Measurements from ENCODE around the gene RPS6KL1. TPM values are rescaled to one million over a fixed set of nuclear protein-coding genes. Genes with fewer than 3 reads are reported as not detected.

RPS6KL1 gene
- total RNA-seq, 1 experiment from 2014 or later = 9.4 TPM

DNA sequence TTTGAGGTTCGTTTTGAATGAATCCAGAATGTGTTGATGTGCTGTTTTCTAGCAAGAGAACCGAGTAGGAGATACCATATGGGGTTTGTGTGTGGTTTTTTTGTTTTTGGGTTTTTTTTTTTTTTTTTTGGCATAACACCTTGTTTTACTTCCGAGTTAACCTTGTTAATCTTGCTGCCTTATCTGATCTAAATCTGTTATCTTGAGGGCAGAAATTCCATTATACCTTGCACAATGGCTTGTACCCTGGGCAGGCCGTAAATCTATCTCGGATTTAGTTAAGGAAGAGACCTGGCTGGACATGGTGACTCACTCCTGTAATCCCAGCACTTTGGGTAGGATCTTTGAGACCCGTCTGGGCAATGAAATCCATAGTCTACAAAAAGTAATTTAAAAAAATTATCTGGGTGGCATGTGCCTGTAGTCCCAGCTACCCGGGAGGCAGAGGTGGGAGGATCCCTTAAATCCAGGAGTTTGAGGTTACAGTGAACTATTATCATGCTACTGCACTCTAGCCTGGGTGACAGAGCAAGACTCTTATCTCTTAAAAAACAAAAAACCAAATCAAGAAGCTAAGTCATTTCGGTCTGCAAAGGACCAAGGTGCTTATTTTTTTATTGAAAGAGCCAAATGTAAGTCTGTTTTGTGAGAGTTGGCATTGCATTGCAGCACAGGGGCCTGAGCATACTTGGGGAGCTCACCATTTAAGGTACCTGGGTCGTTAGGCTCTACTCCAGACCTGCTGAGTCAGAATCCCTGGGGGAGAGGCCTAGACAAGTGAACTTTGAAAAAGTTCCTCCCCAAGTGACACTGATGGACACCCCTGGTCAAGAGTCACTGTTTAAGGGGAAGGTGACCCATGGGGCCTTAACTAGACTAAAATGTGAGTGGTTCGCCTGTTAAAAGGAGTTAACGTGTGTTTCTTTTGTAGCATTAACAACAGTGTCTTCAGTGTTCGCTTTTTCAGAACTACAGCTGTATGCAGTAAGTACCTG lies 34.6 kb downstream of the RPS6KL1 start:
- DNase-seq (ENCODE audit: low spot score) = no peak

DNA sequence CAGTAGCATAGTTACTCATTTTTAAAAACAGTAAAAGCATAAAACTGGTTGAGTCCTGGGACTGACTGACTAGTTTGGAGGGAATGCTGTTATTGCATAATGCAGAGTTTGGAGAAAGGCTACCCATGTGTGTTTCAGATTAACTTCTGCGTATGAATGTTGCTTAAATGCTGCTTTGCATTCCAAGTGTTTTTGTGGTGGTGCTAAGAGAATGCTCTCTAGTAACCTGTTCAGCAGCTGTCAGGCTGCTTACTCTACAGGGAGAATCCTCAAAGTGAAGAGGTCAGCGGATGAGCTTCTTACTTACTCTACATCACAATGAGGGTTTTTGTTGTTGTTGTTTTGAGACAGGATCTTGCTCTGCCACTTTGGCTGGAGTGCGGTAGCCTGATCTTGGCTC lies 37.1 kb downstream of the RPS6KL1 start:
- DNase-seq (ENCODE audit: low spot score) = no peak

DNA sequence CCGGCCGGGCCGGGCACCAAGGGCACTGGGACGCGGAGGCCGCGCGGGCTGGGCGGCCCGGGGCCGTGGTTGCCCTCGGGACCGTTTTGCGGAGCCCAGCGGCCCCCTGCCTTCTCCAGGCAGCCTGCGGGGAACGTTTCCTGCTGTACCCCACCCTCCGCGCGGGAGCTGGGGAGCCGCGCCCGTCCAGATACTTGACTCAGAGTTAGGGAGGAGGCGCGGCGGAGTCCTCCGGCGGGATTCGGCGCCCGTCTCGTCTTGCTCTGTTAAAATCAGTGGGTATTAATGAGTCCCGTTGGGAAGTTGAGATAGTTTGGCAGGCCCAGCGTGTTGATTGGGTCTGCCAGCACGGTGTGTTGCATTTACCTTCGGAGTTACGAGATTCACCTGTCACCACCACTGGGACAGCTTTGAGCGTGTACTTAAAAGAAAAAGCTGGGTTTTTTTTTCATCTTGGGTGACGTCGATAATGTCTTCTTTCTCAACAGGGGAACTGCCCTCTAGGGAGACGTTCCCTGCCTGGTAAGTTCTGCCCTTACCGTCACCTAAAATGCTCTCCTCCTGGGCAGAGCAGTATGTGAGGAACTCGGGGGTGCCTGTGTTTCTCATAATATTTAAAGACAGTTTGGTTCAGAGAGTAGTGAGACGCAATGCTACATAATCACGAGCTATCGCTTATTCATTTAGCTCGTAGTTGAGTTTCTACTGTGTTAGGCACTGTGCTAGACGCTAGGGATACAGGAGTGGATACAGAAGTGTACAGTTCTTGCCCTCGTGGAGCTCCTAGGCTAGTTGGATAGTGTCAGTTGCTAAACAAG lies 40.7 kb downstream of the RPS6KL1 start:
- peak; percentile 54 for DNase-seq (ENCODE audit: low spot score)

DNA sequence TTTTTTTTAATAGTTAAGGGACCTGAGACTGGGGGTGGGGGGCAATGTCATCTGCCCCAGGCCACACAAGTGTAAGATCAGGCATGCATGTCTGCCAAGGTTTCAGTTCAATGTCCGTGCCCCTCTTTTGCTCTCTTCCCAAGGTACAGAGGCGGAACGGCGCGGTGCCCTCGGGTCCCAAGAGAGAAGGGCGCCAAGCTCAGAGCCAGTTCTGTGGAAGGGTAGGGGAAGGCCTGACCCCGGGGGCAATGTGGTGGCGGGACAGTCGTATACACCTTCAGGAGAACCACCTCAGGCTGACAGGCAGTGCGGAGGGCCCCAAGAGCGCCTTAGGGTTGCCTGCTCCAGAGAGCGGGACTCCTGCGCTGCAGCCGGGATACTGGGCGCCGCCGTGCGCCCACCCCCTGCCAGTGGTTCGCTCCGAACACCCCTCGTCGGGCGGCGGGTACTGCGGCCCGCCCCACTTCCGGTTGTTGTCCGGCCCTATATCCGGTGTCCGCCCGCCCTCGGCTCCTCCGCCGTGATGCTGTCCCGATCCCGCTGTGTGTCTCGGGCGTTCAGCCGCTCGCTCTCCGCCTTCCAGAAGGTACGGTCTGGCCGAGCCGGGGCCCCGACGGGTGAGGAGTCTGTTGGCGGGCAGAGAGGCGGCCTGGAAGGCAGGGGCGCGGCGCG lies 41.5 kb downstream of the RPS6KL1 start, which contains the start of gene DLST:
Gene DLST, plus strand, starts transcription at position 486 of the 672 bp plus-strand sequence. Its CDS starts 38 bp downstream, at position 524.
- DNase-seq (ENCODE audit: low spot score) = peak; percentile 85

DNA sequence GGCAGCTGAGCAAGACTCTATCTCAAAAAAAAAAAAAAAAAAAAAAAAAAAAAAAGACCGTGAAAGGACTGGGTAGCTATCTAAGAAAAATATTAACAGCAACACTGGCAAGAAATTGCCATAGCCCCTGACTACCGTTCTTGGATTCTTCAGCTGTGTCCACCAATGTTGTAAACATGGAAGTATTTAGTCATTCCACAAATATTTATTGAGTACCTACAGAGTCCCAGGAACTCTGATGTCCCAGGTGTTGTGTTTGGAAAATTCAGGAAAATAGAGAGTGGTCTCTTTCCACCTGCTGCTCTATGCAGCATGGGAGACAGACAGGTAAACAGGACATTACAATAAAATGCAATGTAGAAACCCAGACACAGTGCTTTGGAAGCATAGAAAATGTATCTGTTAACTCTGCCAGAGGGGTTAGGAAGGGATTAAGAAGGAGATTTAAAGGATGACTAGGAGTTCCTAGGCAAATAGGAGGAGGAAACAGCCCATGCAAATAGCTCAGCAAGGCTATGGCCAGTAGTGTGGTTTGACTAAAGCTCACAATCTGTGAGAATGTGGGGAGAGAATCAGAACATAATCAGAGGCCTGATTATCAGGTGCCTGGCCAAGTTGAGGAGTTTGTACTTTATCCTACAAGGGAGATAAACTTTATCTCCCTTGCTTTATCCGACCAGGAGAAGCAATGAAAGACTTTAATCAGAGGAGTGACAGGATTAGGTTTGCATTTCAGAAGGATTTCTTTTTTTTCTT lies 43.5 kb downstream of the RPS6KL1 start:
- DNase-seq (ENCODE audit: low spot score) = no peak

DNA sequence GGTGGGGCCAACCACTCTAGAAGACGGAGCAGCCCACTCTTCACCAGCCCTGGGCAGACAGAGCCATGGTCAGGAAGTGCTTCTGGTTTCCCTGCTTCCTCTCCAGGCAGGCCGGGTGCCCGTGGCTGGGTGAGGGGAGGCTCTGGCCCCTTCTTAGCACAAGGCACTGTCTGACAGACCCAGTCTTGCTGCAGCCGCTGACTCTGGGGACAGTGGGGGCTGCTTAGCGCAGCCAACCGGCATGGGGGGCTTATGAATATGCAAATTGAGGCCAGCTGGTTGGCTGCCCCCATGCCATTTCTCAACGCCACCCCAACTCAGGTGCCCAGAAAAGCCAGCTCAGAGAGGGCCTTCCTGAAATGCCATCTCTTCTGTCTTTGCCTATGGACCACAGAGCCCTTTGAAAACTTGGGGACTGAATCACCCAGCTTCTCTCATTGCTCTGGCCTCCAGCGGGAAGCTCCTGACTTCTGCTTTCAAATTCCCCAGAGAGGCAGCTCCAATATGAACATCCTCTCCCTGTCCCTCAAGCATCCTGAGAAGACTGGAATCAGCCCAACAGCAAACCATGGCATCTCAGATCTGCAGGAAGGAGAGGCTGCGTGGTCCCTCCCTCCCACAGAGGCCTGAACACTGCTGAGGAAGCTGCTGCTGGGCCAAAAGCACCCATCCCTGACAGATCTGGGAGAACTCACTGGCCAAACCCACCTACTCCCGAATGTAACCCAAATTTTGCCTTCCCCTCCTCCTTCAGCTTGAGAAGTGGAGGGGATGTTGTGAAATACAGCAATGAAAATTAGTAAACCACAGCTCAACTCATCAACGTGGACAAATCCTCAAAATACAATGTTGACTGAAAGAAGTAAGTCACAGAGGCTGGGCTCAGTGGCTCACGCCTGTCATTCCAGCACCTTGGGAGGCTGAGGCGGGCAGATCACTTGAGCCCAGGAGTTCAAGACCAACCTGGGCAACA lies 46.8 kb downstream of the RPS6KL1 start, which contains the start of gene PROX2:
Gene PROX2, minus strand, starts transcription at position 205 of the 973 bp plus-strand sequence. CDS start 12,311 bp downstream, outside the sequence.
- no peak for DNase-seq (ENCODE audit: low spot score)

DNA sequence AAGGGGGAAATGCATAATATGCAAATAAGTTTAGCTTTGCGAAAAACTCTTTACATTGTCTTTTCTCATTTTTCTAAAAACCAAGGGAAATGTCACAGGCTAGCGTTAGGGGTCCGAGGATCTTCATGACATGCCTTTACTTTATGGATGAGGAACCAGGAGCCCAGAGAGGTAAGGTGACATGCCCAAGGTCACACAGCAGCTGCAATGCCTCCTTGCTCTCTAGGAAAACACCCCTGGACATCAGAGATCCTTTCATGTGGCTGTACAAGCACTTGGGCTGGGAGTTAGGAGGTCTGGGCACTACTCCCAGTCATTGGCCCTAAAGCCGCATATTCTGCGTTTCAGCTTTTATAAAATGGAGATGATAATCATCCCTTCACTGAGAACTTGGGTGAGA lies 47.9 kb downstream of the RPS6KL1 start:
- no peak for DNase-seq (ENCODE audit: low spot score)

DNA sequence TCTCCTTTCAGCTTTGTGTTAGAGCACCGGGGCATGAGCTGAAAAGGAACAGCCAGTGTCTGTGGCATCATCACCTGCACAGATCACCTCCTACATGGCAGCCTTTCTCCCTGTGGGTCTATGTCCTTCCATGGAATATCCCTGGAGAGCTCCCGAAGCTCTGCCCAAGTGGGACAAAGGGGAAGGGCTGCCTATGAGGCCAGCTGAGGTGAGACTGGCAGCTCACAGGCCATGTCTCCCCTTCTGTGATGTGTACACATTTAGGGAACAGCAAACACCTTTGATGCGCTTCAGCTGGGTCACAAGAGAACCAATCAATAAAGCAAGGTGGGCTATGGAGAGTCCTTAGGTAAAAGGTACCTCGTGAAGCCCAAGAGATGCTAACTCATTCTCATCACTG lies 51.2 kb downstream of the RPS6KL1 start:
- DNase-seq (ENCODE audit: low spot score) = no peak

DNA sequence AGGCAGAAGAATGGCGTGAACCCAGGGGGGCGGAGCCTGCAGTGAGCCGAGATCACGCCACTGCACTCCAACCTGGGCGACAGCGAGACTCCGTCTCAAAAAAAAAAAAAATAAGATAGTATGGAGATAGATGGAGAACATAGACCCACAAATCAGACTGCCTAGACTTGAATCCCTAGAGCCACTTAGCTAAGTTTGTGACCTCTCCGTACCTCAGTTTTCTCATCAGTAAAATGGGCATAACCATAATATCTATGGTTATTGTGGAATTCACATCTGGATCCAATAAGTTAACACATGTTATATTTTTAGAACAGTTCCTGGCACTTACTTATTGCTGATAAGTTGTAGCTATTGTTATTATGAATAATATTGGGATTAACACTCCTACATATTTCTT lies 54.3 kb downstream of the RPS6KL1 start:
- DNase-seq (ENCODE audit: low spot score) = no peak

DNA sequence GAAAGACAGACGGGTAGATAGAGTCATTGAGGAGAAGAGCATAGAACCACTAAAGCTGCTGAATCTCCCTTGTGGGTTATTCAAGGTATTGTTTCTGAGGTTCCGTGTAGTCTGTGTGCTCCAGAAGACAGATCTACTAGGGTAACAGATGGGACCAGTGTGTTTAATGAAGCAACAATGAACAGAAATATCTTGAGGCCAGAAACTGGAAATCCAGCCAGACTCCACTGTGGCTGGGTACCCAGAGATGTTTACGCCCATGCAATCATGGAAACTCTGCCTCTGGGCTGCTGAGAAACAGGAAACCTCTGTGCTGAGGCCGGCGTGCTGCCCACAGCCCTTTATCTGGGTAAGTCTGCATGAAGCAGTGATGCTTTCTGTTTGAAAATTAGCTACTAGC lies 55.4 kb downstream of the RPS6KL1 start:
- no peak for DNase-seq (ENCODE audit: low spot score)

DNA sequence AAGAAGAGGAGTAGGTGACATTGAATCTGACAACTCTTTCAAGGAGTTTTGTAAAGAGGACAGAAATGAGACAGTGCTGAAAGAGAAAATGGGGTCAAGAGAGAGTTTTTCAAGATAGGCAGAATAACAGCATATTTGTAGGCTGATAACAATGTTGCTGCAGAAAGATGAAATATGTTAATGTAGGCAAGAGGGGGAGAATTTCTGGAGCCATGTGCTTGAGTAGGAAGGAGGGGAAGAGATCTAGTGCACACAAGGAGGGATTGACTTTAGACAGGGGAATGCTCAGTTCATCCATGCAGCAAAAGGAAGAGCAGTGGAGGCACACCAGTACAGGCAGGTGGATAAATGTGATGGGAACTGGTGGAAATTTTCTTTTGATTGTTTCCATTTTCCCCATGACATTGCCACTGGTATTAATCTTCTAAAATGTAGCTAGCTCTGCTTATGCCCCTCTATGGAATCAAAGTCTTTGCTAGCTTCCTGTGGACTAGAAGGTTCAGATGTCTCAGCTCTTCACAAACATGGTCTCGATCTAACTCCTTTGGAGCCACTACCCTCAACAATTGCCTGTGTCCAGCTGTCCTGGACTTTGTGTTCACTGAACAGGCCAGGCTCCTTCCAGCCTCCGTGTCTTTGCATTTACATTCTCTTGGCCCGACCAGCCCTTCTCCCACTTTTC lies 56.2 kb downstream of the RPS6KL1 start:
- DNase-seq (ENCODE audit: low spot score) = no peak

DNA sequence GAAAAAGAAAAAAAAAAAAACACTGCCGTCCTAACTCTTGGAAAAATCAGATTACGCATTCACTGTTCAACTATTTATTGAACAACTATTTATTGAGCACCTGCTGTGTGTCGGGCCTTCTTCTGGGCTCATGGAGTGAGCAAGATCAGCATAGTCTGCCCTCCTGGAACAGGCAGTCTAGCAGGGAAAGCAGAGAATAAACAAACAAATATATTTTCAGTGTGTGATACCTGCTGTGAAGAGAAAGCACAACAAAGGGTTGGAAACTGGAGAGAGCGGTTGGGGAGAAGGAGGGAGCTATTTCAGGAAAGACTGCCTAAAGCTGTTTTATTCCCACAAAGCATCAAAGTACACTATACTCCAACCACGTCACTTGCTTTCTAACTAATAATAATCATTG lies 57.9 kb downstream of the RPS6KL1 start:
- DNase-seq (ENCODE audit: low spot score) = no peak

DNA sequence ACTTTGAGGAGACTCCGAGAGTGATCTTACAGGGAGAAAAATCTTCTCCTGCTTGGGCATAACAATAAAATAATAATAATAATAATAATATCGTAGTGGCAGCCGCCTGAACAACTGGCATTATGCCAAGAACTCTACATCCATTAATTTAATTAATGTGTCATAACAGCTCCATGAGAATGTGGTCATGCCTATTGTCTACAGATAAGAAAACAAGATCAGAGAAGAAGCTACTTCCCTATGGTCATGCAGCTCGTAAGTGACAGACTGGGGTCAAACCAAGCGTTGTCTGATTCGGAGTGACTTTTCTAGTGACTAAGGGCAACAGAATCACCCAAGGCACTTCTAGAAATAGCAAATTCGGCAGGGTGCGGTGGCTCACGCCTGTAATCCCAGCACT lies 58.9 kb downstream of the RPS6KL1 start:
- DNase-seq (ENCODE audit: low spot score) = no peak

DNA sequence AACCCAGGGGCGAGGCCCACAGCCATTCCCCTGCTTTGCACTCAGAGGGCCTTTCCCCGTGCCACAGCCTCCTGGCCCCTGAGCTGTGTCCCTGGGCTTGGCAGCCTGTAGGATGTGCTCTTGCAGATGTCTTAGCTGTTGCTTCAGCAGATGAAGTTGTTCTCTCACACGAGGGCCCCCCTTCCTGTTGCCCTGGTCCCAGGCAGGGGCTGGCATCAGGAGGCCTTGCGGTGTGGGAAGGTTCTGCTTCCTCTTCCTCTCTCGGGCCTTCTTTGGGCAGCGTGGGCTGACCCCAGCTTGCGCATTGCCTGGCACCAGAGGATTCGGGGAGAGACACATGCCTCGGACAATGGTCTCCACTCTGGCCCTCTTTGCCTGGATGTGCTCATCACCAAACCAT lies 59.8 kb downstream of the RPS6KL1 start:
- DNase-seq (ENCODE audit: low spot score) = no peak

DNA sequence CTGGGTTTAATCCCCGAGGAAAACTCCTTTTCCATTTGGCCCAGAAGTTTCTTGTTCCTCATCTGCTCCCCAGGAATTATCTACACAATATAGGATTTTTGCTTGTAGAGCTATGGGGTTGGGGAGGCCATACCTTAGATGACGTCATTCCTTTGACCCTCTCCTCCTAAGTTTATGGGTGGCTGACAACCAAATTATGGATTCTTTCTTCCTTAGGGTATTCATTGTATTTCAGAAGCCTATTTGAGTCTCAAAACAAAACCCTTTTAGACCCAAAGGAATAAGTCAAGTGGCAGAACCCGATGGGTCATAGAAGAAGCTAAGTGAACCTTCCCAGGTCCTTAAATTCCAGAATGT lies 61.3 kb downstream of the RPS6KL1 start:
- no peak for DNase-seq (ENCODE audit: low spot score)

DNA sequence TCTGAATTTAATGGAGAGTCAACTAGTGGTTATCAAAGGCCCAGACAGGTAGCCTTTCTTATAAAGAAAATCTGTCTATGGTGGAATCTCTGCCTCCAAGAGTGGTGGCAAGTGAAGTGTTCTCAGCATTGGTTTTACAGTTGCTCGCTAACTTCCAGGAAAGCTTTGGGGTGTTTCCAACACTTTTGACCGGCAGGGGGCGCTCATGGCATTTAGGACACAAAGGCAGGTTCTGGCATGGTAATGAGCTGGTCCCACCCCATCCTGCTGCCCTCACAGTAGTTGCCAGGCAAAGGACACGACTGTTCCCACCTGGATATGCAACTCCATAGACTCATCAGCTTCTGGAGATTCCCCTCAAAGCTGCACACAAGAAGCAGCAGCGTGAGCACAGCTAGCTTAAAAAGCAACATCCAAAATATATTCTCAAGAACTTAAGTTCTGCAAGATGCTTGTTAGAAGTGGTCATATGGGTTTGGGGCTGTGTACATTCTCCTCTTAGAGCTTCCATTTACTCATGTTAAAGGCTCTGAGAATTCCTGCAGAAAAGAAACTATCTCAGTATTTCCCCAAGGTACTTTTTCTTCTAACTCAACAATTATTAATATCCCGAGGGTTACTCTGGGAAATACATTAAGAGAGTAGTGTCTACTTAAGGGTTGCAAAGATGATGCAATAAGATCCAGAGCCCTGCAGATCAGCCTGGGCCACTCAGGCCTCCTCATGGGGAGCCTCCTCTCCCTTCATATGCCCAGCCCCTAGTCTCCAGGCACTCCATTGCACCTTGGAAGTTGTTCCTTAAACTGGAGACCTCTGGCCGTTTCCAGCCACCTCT lies 61.9 kb downstream of the RPS6KL1 start:
- DNase-seq (ENCODE audit: low spot score) = peak; percentile 84

DNA sequence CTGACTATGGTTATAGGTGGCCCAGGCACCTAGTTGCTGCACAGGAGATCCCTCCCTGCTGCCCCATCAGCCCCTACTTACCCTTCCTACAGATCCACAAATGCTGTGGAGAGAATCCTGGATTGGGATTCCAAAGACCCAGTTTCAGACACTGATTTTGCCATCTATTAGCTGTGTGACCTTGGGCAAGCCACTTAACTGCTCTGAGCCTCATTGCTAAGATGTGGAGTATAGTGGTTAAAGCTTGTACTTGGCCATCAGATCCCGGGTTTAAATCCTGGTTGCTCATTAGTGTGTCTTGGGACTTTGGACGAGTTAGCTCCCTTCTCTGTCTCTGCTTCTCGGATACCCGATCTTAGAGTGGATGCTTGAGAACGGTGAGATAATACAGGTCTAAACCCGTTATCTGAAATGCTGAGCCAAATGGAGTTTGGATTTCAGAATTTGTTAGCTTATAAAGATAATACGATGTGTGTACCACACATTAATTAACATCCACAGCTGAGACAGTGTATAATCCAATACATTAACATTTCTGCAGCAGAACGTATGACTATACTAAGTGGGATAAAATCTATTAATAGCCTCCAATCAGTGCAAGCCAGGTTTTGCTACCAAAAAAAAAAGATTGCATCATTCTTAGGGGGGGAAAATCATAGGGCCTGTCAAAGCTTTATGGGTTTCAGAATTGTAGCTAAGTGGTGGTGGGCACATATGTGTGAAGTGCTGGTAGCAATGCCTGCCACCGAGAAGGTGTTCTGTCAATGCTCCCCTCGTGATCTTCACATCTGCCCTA lies 63.1 kb downstream of the RPS6KL1 start:
- no peak for DNase-seq (ENCODE audit: low spot score)
